CD4-positive, alpha-beta T cell treated with Interleukin-10 for 1 hour (primary cell): ENCODE results near the gene ETV3.
A peak's percentile ranks its signal among the peaks of the same experiment; 100 is the strongest.
"Not testable (repeated sequence)": the region's sequence is repeated elsewhere in the genome, so short reads cannot be mapped to it uniquely, and the experiment has no call there.

ENCODE experiments used
- DNase-seq: peaks from one replicate; pipeline ENCODE4 v3.0.0-alpha.2; 2020

ETV3 gene

GRCh38 chr1:157138220-157139051 lies at the start of gene ETV3:
Gene ETV3 (minus strand): TSS chr1:157138395. CDS start chr1:157136352, 2,043 bp downstream.
- peak; percentile 90 for DNase-seq

GRCh38 chr1:157186281-157186992 lies 48.2 kb upstream of the ETV3 start:
- no peak for DNase-seq

- DNase-seq, result no peak
Measured at GRCh38 chr1:157183870-157184269, 45.7 kb upstream of the ETV3 start.

- not testable (repeated sequence) for DNase-seq
Measured at GRCh38 chr1:157182371-157182770, 44.2 kb upstream of the ETV3 start.

- no peak for DNase-seq
Measured at GRCh38 chr1:157181790-157182189, 43.6 kb upstream of the ETV3 start.

GRCh38 chr1:157181258-157181657 lies 43.1 kb upstream of the ETV3 start:
- no peak for DNase-seq

GRCh38 chr1:157178490-157178889 lies 40.3 kb upstream of the ETV3 start:
- DNase-seq, result no peak

GRCh38 chr1:157177733-157178394 lies 39.7 kb upstream of the ETV3 start:
- DNase-seq, result no peak

- no peak for DNase-seq
Measured at GRCh38 chr1:157176591-157177121, 38.5 kb upstream of the ETV3 start.

GRCh38 chr1:157176016-157176415 lies 37.8 kb upstream of the ETV3 start:
- DNase-seq, result no peak

- no peak for DNase-seq
Measured at GRCh38 chr1:157173900-157174410, 35.8 kb upstream of the ETV3 start.

- DNase-seq, result not testable (repeated sequence)
Measured at GRCh38 chr1:157173241-157173640, 35.0 kb upstream of the ETV3 start.

- not testable (repeated sequence) for DNase-seq
Measured at GRCh38 chr1:157172591-157172990, 34.4 kb upstream of the ETV3 start.

GRCh38 chr1:157171903-157172503 lies 33.8 kb upstream of the ETV3 start:
- DNase-seq, result not testable (repeated sequence)

- DNase-seq, result peak; percentile 29
Measured at GRCh38 chr1:157170677-157171515, 32.7 kb upstream of the ETV3 start.

- DNase-seq, result no peak
Measured at GRCh38 chr1:157168015-157168414, 29.8 kb upstream of the ETV3 start.

GRCh38 chr1:157167437-157167836 lies 29.2 kb upstream of the ETV3 start:
- no peak for DNase-seq

GRCh38 chr1:157166590-157166989 lies 28.4 kb upstream of the ETV3 start:
- no peak for DNase-seq

GRCh38 chr1:157163273-157164127 lies 25.3 kb upstream of the ETV3 start:
- peak; percentile 71 for DNase-seq

GRCh38 chr1:157162345-157162744 lies 24.1 kb upstream of the ETV3 start:
- no peak for DNase-seq

- DNase-seq, result no peak
Measured at GRCh38 chr1:157161901-157162300, 23.7 kb upstream of the ETV3 start.
